Calu3 (cell line): ENCODE measurements around the gene PHF8. TPM values are rescaled to one million over a fixed set of nuclear protein-coding genes. Genes with fewer than 3 reads are reported as not detected.

ENCODE experiments used
- Bru-seq: library from RNA; stranded (reverse); fragments of 400-500 nt; gene quantifications from one replicate; lab custom pipeline; 2021; lab: Mats Ljungman, UMichigan
- BruChase-seq, 2 experiments: library from RNA; stranded (reverse); fragments of 400-500 nt; gene quantifications; one replicate each; lab custom pipeline; 2021; lab: Mats Ljungman, UMichigan
- BruUV-seq: library from RNA; stranded (reverse); fragments of 400-500 nt; replicated peaks from 2 replicates; lab custom pipeline; 2021; lab: Mats Ljungman, UMichigan
- CTCF ChIA-PET: fragments of 300-600 bp; sonication (Branson Sonifier 250); formaldehyde crosslinking; loops from one replicate; lab custom pipeline; 2022; ENCODE audit warnings: antibody characterized with exemption; lab: Charles Lee
- DNase-seq: peaks from one replicate; pipeline ENCODE4 v3.0.0; 2022
- H3K27ac Mint-ChIP-seq: one replicate; pipeline ENCODE4 v1.8.0; 2022; ENCODE audit warnings: mixed read lengths; ENCODE audit not compliant: unreplicated experiment
- H3K27me3 Mint-ChIP-seq: one replicate; pipeline ENCODE4 v1.8.0; 2022; ENCODE audit warnings: mixed read lengths; ENCODE audit not compliant: unreplicated experiment
- H3K36me3 Mint-ChIP-seq: one replicate; pipeline ENCODE4 v1.8.0; 2022; ENCODE audit warnings: mild to moderate bottlenecking, moderate library complexity, mixed read lengths; ENCODE audit not compliant: insufficient read depth, unreplicated experiment
- H3K4me1 Mint-ChIP-seq: one replicate; pipeline ENCODE4 v1.8.0; 2022; ENCODE audit warnings: mild to moderate bottlenecking, low read depth, mixed read lengths; ENCODE audit not compliant: unreplicated experiment
- H3K4me3 Mint-ChIP-seq: one replicate; pipeline ENCODE4 v1.8.0; 2022; ENCODE audit warnings: mild to moderate bottlenecking, low read depth, moderate library complexity, mixed read lengths; ENCODE audit not compliant: unreplicated experiment
- H3K9me3 Mint-ChIP-seq: one replicate; pipeline ENCODE4 v1.8.0; 2022; ENCODE audit warnings: low read depth, mixed read lengths; ENCODE audit not compliant: unreplicated experiment
- CTCF ChIP-seq: fragments of 200-600 bp; IDR thresholded peaks from one replicate; pipeline ENCODE4 v1.8.0; 2022; ENCODE audit warnings: antibody characterized with exemption; ENCODE audit not compliant: unreplicated experiment
- intact Hi-C: fragments of 100-400 bp; cut with micrococcal nuclease; formaldehyde crosslinking; loops from one replicate; pipeline ENCODE4 v1.10.0; 2022; ENCODE audit not compliant: unreplicated experiment
- long read RNA-seq: library from polyadenylated mRNA; stranded (forward); transcript quantifications from one replicate; pipeline ENCODE4 v2.0.0, GENCODE V29; 2022
- total RNA-seq: library from RNA; stranded (reverse); gene quantifications from 2 replicates; pipeline ENCODE4 v1.2.3, GENCODE V29; 2022

The PHF8 gene
- total RNA-seq, result 32.3 and 36.1 TPM in 2 replicates
- percentile 68 among the genes with signal in this experiment for Bru-seq, nascent RNA
- BruChase-seq, experiment 1, labeled RNA remaining after a 6-hour chase, result percentile 75 among the genes with signal in this experiment
- BruChase-seq, experiment 2, labeled RNA remaining after a 2-hour chase, result percentile 73 among the genes with signal in this experiment
- long read RNA-seq, partial matches to known transcripts, result 2 of 6 reads
- long read RNA-seq, other reads (novel, unspliced or antisense), result 4 of 6 reads

GRCh38 chrX:54044126-54044876 lies at the start of gene PHF8:
PHF8 (minus strand) TSS chrX:54044473; CDS start chrX:54042728, 1,745 bp downstream.
- peak within 1 kb of the TSS; percentile 93 for H3K4me3 Mint-ChIP-seq
- peaks cover 24% of the 10 kb centered on the region for H3K4me1 Mint-ChIP-seq
- H3K27me3 Mint-ChIP-seq, result no peaks in the 10 kb centered on the region
- H3K36me3 Mint-ChIP-seq, result peaks cover 36% of the 10 kb centered on the region
- intact Hi-C loops, result loop anchor here (5.0 to 10.0 kb wide), 2 partner anchors 138 to 390 kb away; partner anchors contain the start of gene FAM120C
- BruUV-seq, result no TSS peak
- no peaks in the 10 kb centered on the region for H3K9me3 Mint-ChIP-seq
- peak; percentile 97 for DNase-seq
- TF ChIP-seq CTCF, result no peak
- H3K27ac Mint-ChIP-seq, result peak within 1 kb of the TSS; percentile 94
- CTCF ChIA-PET, result interaction anchor here (0.9 to 1.1 kb wide), 2 partner anchors 595 to 621 kb away, joined by 3 read pairs; partner anchors contain the start of gene RIBC1

GRCh38 chrX:54093571-54093970 lies 49.3 kb upstream of the PHF8 start:
- Mint-ChIP-seq H3K27me3 (no peaks in the 10 kb centered on the region), H3K4me3 (no peak overlapping the region)

GRCh38 chrX:54093159-54093558 lies 48.9 kb upstream of the PHF8 start:
- intact Hi-C loops, result no loop called here
- H3K4me1 Mint-ChIP-seq, result no peaks in the 10 kb centered on the region
- CTCF ChIA-PET, result interaction anchor here (0.7 kb wide), 1 partner anchor 1068 kb away, joined by 5 read pairs; no protein-coding TSS in a partner anchor

More at GRCh38 chrX:54093571-54093970, 49.3 kb upstream of the PHF8 start:
- Mint-ChIP-seq H3K27ac (no peak overlapping the region), H3K9me3 (no peaks in the 10 kb centered on the region), H3K36me3 (no peaks in the 10 kb centered on the region), H3K4me1 (no peaks in the 10 kb centered on the region)
- no peak for TF ChIP-seq CTCF
- DNase-seq, result no peak
- intact Hi-C loops, result no loop called here
- BruUV-seq, result no TSS peak
- CTCF ChIA-PET, result interaction anchor here (0.7 kb wide), 1 partner anchor 1068 kb away, joined by 5 read pairs; no protein-coding TSS in a partner anchor

More at GRCh38 chrX:54093159-54093558, 48.9 kb upstream of the PHF8 start:
- Mint-ChIP-seq H3K4me3 (no peak overlapping the region), H3K9me3 (no peaks in the 10 kb centered on the region), H3K27me3 (no peaks in the 10 kb centered on the region), H3K36me3 (no peaks in the 10 kb centered on the region), H3K27ac (no peak overlapping the region)
- BruUV-seq, result no TSS peak
- no peak for TF ChIP-seq CTCF
- no peak for DNase-seq
